Smooth muscle cell (in vitro differentiated cells): Measurements from ENCODE around the gene CHAF1A. TPM values are rescaled to one million over a fixed set of nuclear protein-coding genes. Genes with fewer than 3 reads are reported as not detected.

Experiments
- DNase-seq: peaks from one replicate; lab custom pipeline; 2025; ENCODE audit not compliant: unreplicated experiment; lab: John Stamatoyannopoulos, UW
- H2AFZ ChIP-seq: fragments of 200-600 bp; sonication (generic); 2 replicates; pipeline ENCODE4 v1.6.0; 2016; ENCODE audit warnings: antibody characterized with exemption, low read depth, mild to moderate bottlenecking
- H3F3A ChIP-seq: fragments of 200-600 bp; sonication (generic); 2 replicates; pipeline ENCODE4 v1.6.0; 2017; ENCODE audit warnings: antibody characterized with exemption, low read depth
- H3K27ac ChIP-seq: fragments of 200-600 bp; sonication (generic); 2 replicates; pipeline ENCODE4 v1.5.1; 2016; ENCODE audit warnings: low read depth, mild to moderate bottlenecking
- H3K27me3 ChIP-seq: fragments of 200-600 bp; sonication (generic); 2 replicates; pipeline ENCODE4 v1.6.1; 2016; ENCODE audit warnings: low read depth, mild to moderate bottlenecking
- H3K36me3 ChIP-seq: fragments of 200-600 bp; sonication (generic); 2 replicates; pipeline ENCODE4 v1.5.1; 2016; ENCODE audit warnings: low read depth
- H3K4me1 ChIP-seq: fragments of 200-600 bp; sonication (generic); 2 replicates; pipeline ENCODE4 v1.5.1; 2016; ENCODE audit warnings: low read depth
- H3K4me2 ChIP-seq: fragments of 200-600 bp; sonication (generic); 2 replicates; pipeline ENCODE4 v1.6.0; 2016; ENCODE audit warnings: mild to moderate bottlenecking
- H3K4me3 ChIP-seq: fragments of 200-600 bp; sonication (generic); 2 replicates; pipeline ENCODE4 v1.5.1; 2016; ENCODE audit warnings: mild to moderate bottlenecking
- H3K79me2 ChIP-seq: fragments of 200-600 bp; sonication (generic); 2 replicates; pipeline ENCODE4 v1.6.0; 2016; ENCODE audit warnings: low read depth, mild to moderate bottlenecking
- H3K9ac ChIP-seq: fragments of 200-600 bp; sonication (generic); 2 replicates; pipeline ENCODE4 v1.6.0; 2016; ENCODE audit warnings: low read depth
- H3K9me3 ChIP-seq: fragments of 200-600 bp; sonication (generic); replicated peaks from 2 replicates; pipeline ENCODE4 v1.5.1; 2016; ENCODE audit warnings: low read depth
- H4K20me1 ChIP-seq: fragments of 200-600 bp; sonication (generic); 2 replicates; pipeline ENCODE4 v1.6.0; 2016; ENCODE audit warnings: low read depth
- CTCF ChIP-seq: fragments of 200-600 bp; sonication (generic); IDR thresholded peaks from 2 replicates; pipeline ENCODE4 v1.5.1; 2017; ENCODE audit warnings: borderline replicate concordance, mild to moderate bottlenecking, antibody characterized with exemption; ENCODE audit not compliant: insufficient read depth, poor library complexity, severe bottlenecking
- WGBS: methylation state at CpG from one replicate; pipeline ENCODE4 v1.1.7; 2016; ENCODE audit warnings: low lambda C conversion rate; 5-methylcytosine and 5-hydroxymethylcytosine counted together
- polyA plus RNA-seq: library from polyadenylated mRNA; unstranded; fragments of >200 nt; fragmentation: Nextera tagmentation; extraction: Ambion mirVana; gene quantifications from 2 replicates; pipeline ENCODE4 v1.2.1, GENCODE V29; 2016
- total RNA-seq: library from RNA; depleted of rRNA; stranded (reverse); fragments of >200 nt; gene quantifications from 2 replicates; pipeline ENCODE4 v1.2.3, GENCODE V29; 2014

The CHAF1A gene
- total and polyA plus RNA-seq, 2 experiments from 2014 or later = 3.8 to 11.4 TPM

GRCh38 chr19:4380254-4380727, 22.1 kb upstream of the CHAF1A start:
- Histone ChIP-seq H3K4me2 (no peak overlapping the region), H2AFZ (no peak overlapping the region), H4K20me1 (peaks cover 96% of the 10 kb centered on the region), H3K27me3 (no peaks in the 10 kb centered on the region), H3F3A (peaks cover 30% of the 10 kb centered on the region), H3K4me1 (peaks cover 23% of the 10 kb centered on the region), H3K9ac (no peak overlapping the region), H3K79me2 (peaks cover 88% of the 10 kb centered on the region), H3K36me3 (no peaks in the 10 kb centered on the region), H3K4me3 (no peak overlapping the region), H3K27ac (no peak overlapping the region), H3K9me3 (no peaks in the 10 kb centered on the region)
- 78% methylated on average over 17 of the region's 17 CpGs for WGBS
- DNase-seq = no peak
- no peak for TF ChIP-seq CTCF

- TF ChIP-seq CTCF = no peak
- no peaks in the 10 kb centered on the region for H3K27me3 ChIP-seq
- no peak for DNase-seq
- H3K79me2 ChIP-seq = peaks cover 96% of the 10 kb centered on the region
- 61% methylated on average over 15 of the region's 15 CpGs for WGBS
- no peak overlapping the region for H2AFZ ChIP-seq
- H3K4me1 ChIP-seq = peaks cover 42% of the 10 kb centered on the region
- peak overlapping the region; percentile 75 for H3K27ac ChIP-seq
- H3K4me3 ChIP-seq = no peak overlapping the region
- peaks cover 96% of the 10 kb centered on the region for H4K20me1 ChIP-seq
- no peaks in the 10 kb centered on the region for H3K36me3 ChIP-seq
- H3F3A ChIP-seq = peaks cover 23% of the 10 kb centered on the region
- peak overlapping the region; percentile 77 for H3K4me2 ChIP-seq
- H3K9ac ChIP-seq = peak overlapping the region; percentile 44
- H3K9me3 ChIP-seq = no peaks in the 10 kb centered on the region
Observed at GRCh38 chr19:4385291-4386040, 17.0 kb upstream of the CHAF1A start.

GRCh38 chr19:4386041-4386782, 16.2 kb upstream of the CHAF1A start:
- TF ChIP-seq CTCF = peak; percentile 38
- H3K9ac ChIP-seq = peak overlapping the region; percentile 44
- peak overlapping the region; percentile 77 for H3K4me2 ChIP-seq
- H4K20me1 ChIP-seq = peaks cover 96% of the 10 kb centered on the region
- H3K27me3 ChIP-seq = no peaks in the 10 kb centered on the region
- peaks cover 49% of the 10 kb centered on the region for H3K4me1 ChIP-seq
- H3K36me3 ChIP-seq = no peaks in the 10 kb centered on the region
- WGBS = 57% methylated on average over 13 of the region's 13 CpGs
- no peak for DNase-seq
- H3K79me2 ChIP-seq = peaks cover 97% of the 10 kb centered on the region
- peaks cover 28% of the 10 kb centered on the region for H3F3A ChIP-seq
- peak overlapping the region; percentile 75 for H3K27ac ChIP-seq
- no peak overlapping the region for H3K4me3 ChIP-seq
- H3K9me3 ChIP-seq = no peaks in the 10 kb centered on the region
- H2AFZ ChIP-seq = no peak overlapping the region
